ENCODE data around the gene C1QTNF9B.

GRCh38 chr13:23922005-23922932 is 25.0 kb upstream of the C1QTNF9B start:
- TF ChIP-seq CTCF (IDR thresholded peaks at IDR 0.05) (no peak), POLR2A (IDR thresholded peaks at IDR 0.05) (no peak)

Data from suprapubic skin (tissue), 3 donors.